ENCODE data around the gene TTC34. TPM values are rescaled to one million over a fixed set of nuclear protein-coding genes. Genes with fewer than 3 reads are reported as not detected.

TTC34 gene
- total and polyA plus RNA-seq, 7 donors, result 0.01 to 0.15 (median 0.04) TPM

DNA sequence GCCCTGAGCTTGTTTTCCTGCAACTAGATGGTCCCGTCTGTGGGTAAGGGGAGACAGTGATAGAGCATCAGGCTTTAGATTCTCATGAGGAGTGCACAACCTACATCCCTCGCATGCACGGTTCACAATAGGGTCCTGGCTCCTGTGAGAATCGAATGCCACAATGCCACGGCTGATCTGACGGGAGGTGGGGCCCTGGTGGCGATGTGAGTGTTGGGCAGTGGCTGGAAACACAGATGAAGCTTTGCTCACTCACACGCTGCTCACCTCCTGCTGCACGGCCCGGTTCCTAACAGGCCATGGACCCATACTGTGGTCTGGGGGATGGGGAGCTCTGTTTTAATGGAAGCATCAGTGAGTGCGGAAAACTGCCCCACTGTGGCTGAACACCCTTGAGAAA lies 35.8 kb upstream of the TTC34 start:
- Histone ChIP-seq H3K4me3 (no peak overlapping the region), H3K36me3 (ENCODE audit: insufficient read depth in 1 of 2, low read depth in 1 of 2) (no peaks in the 10 kb centered on the region), H3K27ac (no peak overlapping the region), H3K27me3 (ENCODE audit: insufficient read depth in 3 of 3, low read length in 2 of 3) (peaks cover 0 to 26% (median 9%) of the 10 kb centered on the region in 3 donors), H3K9me3 (no peaks in the 10 kb centered on the region), H3K4me1 (no peaks in the 10 kb centered on the region)
- ATAC-seq, result no peak
- 69 to 72% (median 69%) methylated on average over 11 of the region's 11 CpGs for WGBS, 3 donors
- DNase-seq, result no peak
- TF ChIP-seq, protein P1, sequence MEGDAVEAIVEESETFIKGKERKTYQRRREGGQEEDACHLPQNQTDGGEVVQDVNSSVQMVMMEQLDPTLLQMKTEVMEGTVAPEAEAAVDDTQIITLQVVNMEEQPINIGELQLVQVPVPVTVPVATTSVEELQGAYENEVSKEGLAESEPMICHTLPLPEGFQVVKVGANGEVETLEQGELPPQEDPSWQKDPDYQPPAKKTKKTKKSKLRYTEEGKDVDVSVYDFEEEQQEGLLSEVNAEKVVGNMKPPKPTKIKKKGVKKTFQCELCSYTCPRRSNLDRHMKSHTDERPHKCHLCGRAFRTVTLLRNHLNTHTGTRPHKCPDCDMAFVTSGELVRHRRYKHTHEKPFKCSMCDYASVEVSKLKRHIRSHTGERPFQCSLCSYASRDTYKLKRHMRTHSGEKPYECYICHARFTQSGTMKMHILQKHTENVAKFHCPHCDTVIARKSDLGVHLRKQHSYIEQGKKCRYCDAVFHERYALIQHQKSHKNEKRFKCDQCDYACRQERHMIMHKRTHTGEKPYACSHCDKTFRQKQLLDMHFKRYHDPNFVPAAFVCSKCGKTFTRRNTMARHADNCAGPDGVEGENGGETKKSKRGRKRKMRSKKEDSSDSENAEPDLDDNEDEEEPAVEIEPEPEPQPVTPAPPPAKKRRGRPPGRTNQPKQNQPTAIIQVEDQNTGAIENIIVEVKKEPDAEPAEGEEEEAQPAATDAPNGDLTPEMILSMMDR (IDR thresholded peaks at IDR 0.05), result no peak
- intact Hi-C loops (cut with DNase I), result no loop called here

DNA sequence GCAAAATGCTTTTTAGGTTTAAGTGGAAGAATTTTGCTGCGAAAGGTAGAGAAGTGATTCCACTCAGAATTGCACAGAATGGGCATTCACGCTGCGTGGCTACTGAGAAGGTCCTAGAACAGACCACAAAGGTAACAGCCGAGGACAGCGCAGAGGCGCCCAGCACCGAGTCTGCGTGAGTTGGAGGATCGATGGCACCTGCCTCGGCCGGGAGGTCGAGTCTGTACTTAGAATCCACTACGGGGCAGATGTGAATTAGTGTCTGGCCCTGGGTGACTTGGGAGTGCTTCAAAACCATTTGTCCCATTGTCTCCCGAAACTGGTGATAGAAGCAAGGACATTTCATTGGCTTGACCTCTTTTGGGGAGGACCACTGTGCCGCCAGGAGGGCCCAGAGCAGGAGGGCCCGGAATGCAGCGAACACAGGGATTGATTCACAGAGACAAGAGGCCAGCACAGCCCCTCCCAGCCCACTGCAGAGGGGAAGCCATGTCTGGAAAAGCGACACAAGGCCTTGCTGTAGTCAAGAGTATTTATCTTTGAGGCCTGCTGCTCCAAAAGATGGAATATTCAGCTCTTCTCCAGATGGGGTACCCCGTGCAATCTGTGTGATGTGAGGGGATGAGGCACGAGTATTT lies 35.0 kb upstream of the TTC34 start:
- ATAC-seq, result no peak
- no peak overlapping the region for H3K4me3 ChIP-seq
- DNase-seq, result no peak
- intact Hi-C loops (cut with DNase I), result no loop called here
- TF ChIP-seq, protein P1 (IDR thresholded peaks at IDR 0.05), result no peak
- H3K27ac ChIP-seq, result no peak overlapping the region
- H3K36me3 ChIP-seq (ENCODE audit: insufficient read depth in 1 of 2, low read depth in 1 of 2), result no peaks in the 10 kb centered on the region
- WGBS, 3 donors, result 68 to 77% (median 74%) methylated on average over 20 of the region's 20 CpGs
- no peaks in the 10 kb centered on the region for H3K9me3 ChIP-seq
- H3K4me1 ChIP-seq, result no peaks in the 10 kb centered on the region
- H3K27me3 ChIP-seq (ENCODE audit: insufficient read depth in 3 of 3, low read length in 2 of 3), result peaks cover 0 to 26% (median 12%) of the 10 kb centered on the region in 3 donors

- DNase-seq (no peak), ATAC-seq (no peak)
- intact Hi-C loops (cut with DNase I), result no loop called here
- 74 to 81% (median 79%) methylated on average over 10 of the region's 10 CpGs for WGBS, 3 donors
- Histone ChIP-seq H3K4me1 (no peaks in the 10 kb centered on the region), H3K9me3 (no peaks in the 10 kb centered on the region), H3K27me3 (ENCODE audit: insufficient read depth in 3 of 3, low read length in 2 of 3) (peaks cover 0 to 26% (median 14%) of the 10 kb centered on the region in 3 donors), H3K36me3 (ENCODE audit: insufficient read depth in 1 of 2, low read depth in 1 of 2) (no peaks in the 10 kb centered on the region), H3K4me3 (no peak overlapping the region), H3K27ac (no peak overlapping the region)
- TF ChIP-seq, protein P1 (IDR thresholded peaks at IDR 0.05), result no peak
Measured at GRCh38 chr1:2835650-2836159, 34.2 kb upstream of the TTC34 start.

GRCh38 chr1:2834741-2835564 lies 33.5 kb upstream of the TTC34 start:
- Histone ChIP-seq H3K27ac (no peak overlapping the region), H3K9me3 (no peaks in the 10 kb centered on the region), H3K4me1 (no peaks in the 10 kb centered on the region), H3K27me3 (ENCODE audit: insufficient read depth in 3 of 3, low read length in 2 of 3) (peaks cover 0 to 26% (median 14%) of the 10 kb centered on the region in 3 donors), H3K36me3 (ENCODE audit: insufficient read depth in 1 of 2, low read depth in 1 of 2) (no peaks in the 10 kb centered on the region), H3K4me3 (no peak overlapping the region)
- intact Hi-C loops (cut with DNase I), result no loop called here
- ATAC-seq (no peak), DNase-seq (no peak)
- TF ChIP-seq, protein P1 (IDR thresholded peaks at IDR 0.05), result no peak
- WGBS, 3 donors, result 77 to 84% (median 83%) methylated on average over 25 to 27 of the region's 27 CpGs
